Gastroesophageal sphincter (tissue), 3 donors: ENCODE measurements around the gene PABPN1L.

ENCODE experiments used
- EP300 ChIP-seq: sonication (generic); formaldehyde crosslinking; IDR thresholded peaks from one replicate; pipeline ENCODE4 v1.6.1; 2017; ENCODE audit warnings: antibody characterized with exemption, mild to moderate bottlenecking
- POLR2A ChIP-seq, 2 donors: fragments of 450-650 bp; IDR thresholded peaks; one replicate each; pipeline ENCODE4 v1.6.1; 2017; ENCODE audit warnings: antibody characterized with exemption in 2 of 2, mild to moderate bottlenecking in 2 of 2, moderate library complexity in 1 of 2
- POLR2AphosphoS5 ChIP-seq: sonication (generic); formaldehyde crosslinking; IDR thresholded peaks from one replicate; pipeline ENCODE4 v1.6.1; 2017; ENCODE audit warnings: antibody characterized with exemption
- TF ChIP-seq, protein P1 (sequence below), 4 experiments: fragments of 200-600 bp in 2 of 4; fragments of 450-650 bp in 2 of 4; sonication (generic) in 1 of 4; IDR thresholded peaks; one replicate each; pipeline ENCODE4 v1.5.1; 2017 to 2019; ENCODE audit warnings: antibody characterized with exemption in 4 of 4, mild to moderate bottlenecking in 2 of 4, moderate library complexity in 2 of 4

DNA sequence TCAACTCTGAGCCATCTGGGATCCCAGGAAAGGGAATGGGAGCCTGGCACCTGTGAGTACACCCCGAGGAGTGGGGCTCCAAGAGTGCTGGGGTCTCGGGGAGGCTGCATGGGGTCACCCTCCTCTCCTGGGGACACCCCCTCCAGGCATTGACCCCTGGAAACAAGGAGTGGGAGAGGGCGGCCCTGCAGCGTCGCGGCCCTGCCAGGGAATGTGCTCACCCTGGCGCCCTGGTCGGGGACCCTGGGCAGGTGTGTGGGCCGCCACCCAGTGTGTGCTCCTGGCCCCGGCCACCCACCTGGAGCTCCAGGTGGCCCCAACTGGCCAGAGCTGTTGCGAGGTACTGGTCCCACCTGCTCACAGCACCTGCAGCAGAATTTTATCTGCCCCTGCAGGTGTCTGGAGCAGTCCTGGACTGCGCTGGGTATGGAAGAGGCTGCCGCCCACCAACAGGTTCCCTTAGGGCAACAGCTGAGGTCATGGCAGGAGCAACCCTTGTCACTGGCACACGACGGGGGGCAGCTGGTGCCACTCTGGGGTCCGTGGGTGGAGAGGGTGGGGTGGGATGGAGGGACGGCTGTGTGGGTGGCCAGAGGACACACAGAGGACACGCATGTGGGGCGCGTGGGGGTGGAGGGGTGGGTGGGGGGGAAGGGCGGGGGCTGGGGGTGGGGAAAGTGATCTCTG, 5.4 kb upstream of the PABPN1L start:
- TF ChIP-seq, protein P1, sequence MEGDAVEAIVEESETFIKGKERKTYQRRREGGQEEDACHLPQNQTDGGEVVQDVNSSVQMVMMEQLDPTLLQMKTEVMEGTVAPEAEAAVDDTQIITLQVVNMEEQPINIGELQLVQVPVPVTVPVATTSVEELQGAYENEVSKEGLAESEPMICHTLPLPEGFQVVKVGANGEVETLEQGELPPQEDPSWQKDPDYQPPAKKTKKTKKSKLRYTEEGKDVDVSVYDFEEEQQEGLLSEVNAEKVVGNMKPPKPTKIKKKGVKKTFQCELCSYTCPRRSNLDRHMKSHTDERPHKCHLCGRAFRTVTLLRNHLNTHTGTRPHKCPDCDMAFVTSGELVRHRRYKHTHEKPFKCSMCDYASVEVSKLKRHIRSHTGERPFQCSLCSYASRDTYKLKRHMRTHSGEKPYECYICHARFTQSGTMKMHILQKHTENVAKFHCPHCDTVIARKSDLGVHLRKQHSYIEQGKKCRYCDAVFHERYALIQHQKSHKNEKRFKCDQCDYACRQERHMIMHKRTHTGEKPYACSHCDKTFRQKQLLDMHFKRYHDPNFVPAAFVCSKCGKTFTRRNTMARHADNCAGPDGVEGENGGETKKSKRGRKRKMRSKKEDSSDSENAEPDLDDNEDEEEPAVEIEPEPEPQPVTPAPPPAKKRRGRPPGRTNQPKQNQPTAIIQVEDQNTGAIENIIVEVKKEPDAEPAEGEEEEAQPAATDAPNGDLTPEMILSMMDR (IDR thresholded peaks at IDR 0.05) = no peak
- TF ChIP-seq POLR2AphosphoS5 (no peak), EP300 (no peak), POLR2A (IDR thresholded peaks at IDR 0.05) (no peak)
